ENCODE measurements around the gene LDLRAD2. TPM values are rescaled to one million over a fixed set of nuclear protein-coding genes. Genes with fewer than 3 reads are reported as not detected.

The LDLRAD2 gene
- total RNA-seq, 2 donors from 2014 or later, result not detected

GRCh38 chr1:21865943-21866706 lies 54.1 kb downstream of the LDLRAD2 start:
- H3K27ac Mint-ChIP-seq, result no peak overlapping the region
- no peak for ATAC-seq (replicated peaks)

DNA sequence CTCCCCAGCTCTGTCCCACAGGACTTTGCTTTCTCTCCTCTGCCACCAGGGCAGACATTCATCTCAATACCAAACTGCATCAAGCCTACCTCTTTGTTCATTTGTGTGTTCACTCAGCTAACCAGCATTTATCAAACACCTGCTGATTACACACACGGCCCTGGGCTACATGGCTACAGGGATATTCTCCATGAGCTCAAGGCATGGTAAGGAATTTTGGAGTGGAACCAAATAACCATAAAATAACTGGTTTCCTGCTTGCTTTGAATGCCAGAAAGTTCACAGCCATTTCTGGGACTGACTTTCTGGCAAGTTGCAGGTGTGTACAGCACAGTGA lies 54.6 kb downstream of the LDLRAD2 start:
- ATAC-seq (replicated peaks), result no peak
- H3K27ac Mint-ChIP-seq, result no peak overlapping the region
- no peaks in the 10 kb centered on the region for H3K36me3 Mint-ChIP-seq (ENCODE audit: low read depth)
- no peak overlapping the region for H3K4me3 Mint-ChIP-seq
- H3K27me3 Mint-ChIP-seq, result no peaks in the 10 kb centered on the region
- H3K9me3 Mint-ChIP-seq, result no peaks in the 10 kb centered on the region
- no peaks in the 10 kb centered on the region for H3K4me1 Mint-ChIP-seq

More at GRCh38 chr1:21865943-21866706, 54.1 kb downstream of the LDLRAD2 start:
- Mint-ChIP-seq H3K4me3 (no peak overlapping the region), H3K36me3 (ENCODE audit: low read depth) (no peaks in the 10 kb centered on the region), H3K4me1 (no peaks in the 10 kb centered on the region), H3K9me3 (no peaks in the 10 kb centered on the region), H3K27me3 (no peaks in the 10 kb centered on the region)

GRCh38 chr1:21867451-21867996 lies 55.5 kb downstream of the LDLRAD2 start:
- H3K9me3 Mint-ChIP-seq, result no peaks in the 10 kb centered on the region
- peaks cover 4% of the 10 kb centered on the region for H3K27me3 Mint-ChIP-seq
- no peak overlapping the region for H3K4me3 Mint-ChIP-seq
- no peak for ATAC-seq (replicated peaks)
- H3K4me1 Mint-ChIP-seq, result no peaks in the 10 kb centered on the region
- no peak overlapping the region for H3K27ac Mint-ChIP-seq
- no peaks in the 10 kb centered on the region for H3K36me3 Mint-ChIP-seq (ENCODE audit: low read depth)

GRCh38 chr1:21868482-21868881 lies 56.4 kb downstream of the LDLRAD2 start:
- H3K9me3 Mint-ChIP-seq, result no peaks in the 10 kb centered on the region
- peaks cover 4% of the 10 kb centered on the region for H3K27me3 Mint-ChIP-seq
- no peaks in the 10 kb centered on the region for H3K36me3 Mint-ChIP-seq (ENCODE audit: low read depth)
- no peak overlapping the region for H3K27ac Mint-ChIP-seq
- H3K4me3 Mint-ChIP-seq, result no peak overlapping the region
- no peak for ATAC-seq (replicated peaks)
- no peaks in the 10 kb centered on the region for H3K4me1 Mint-ChIP-seq

DNA sequence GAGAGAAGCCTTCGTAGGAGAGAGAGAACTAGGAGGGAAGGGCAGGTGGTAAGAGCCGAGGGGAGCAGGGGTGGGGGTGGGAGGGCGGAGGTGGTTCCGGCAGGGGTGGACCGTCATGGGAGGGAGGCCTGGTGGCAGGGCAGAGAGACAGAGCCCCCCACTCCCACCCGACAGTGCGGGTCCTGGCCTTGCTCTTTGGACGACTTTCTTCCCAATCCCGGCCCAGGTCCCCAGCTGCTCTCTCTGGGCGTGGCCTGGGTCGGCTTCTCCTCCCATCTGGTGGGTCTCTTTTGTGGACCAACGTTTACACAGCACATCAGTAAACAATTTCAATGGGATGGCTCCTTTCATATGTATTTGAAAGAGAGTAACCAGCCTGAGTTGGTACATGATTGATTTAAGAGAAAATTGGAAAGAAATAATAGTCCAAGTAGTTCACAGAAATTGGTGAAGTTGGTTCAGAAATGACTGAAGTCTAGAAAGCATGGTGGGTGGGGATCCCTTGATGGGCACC lies 56.9 kb downstream of the LDLRAD2 start:
- no peak for ATAC-seq (replicated peaks)
- Mint-ChIP-seq H3K27ac (no peak overlapping the region), H3K4me3 (no peak overlapping the region), H3K9me3 (no peaks in the 10 kb centered on the region), H3K36me3 (ENCODE audit: low read depth) (no peaks in the 10 kb centered on the region), H3K27me3 (peaks cover 4% of the 10 kb centered on the region), H3K4me1 (no peaks in the 10 kb centered on the region)

GRCh38 chr1:21869620-21870121 lies 57.6 kb downstream of the LDLRAD2 start:
- H3K9me3 Mint-ChIP-seq, result no peaks in the 10 kb centered on the region
- no peak overlapping the region for H3K27ac Mint-ChIP-seq
- ATAC-seq (replicated peaks), result no peak
- H3K27me3 Mint-ChIP-seq, result peaks cover 4% of the 10 kb centered on the region
- H3K4me3 Mint-ChIP-seq, result no peak overlapping the region
- no peaks in the 10 kb centered on the region for H3K4me1 Mint-ChIP-seq
- H3K36me3 Mint-ChIP-seq (ENCODE audit: low read depth), result no peaks in the 10 kb centered on the region

DNA sequence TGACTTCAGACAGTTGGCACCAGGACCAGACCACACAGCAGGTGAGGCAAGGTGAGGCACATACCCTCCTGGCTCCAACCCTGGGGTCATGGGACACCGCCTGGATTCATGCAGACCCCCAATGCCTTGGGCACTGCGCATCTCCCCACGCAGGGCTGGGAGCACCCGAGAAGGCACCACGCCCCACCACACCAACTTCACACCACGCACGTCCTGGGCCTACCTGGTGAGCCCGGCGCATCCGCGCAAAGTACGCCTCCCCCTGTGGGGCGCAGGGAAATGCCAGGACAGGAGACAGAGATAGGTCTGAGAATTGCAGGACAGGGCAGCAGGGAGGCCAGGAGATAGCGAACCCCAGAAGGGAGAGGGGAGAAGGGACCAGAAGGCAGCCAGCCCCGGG lies 58.5 kb downstream of the LDLRAD2 start:
- Mint-ChIP-seq H3K27me3 (peaks cover 4% of the 10 kb centered on the region), H3K9me3 (no peaks in the 10 kb centered on the region), H3K27ac (no peak overlapping the region), H3K4me1 (no peaks in the 10 kb centered on the region), H3K36me3 (ENCODE audit: low read depth) (no peaks in the 10 kb centered on the region), H3K4me3 (no peak overlapping the region)
- ATAC-seq (replicated peaks), result no peak

DNA sequence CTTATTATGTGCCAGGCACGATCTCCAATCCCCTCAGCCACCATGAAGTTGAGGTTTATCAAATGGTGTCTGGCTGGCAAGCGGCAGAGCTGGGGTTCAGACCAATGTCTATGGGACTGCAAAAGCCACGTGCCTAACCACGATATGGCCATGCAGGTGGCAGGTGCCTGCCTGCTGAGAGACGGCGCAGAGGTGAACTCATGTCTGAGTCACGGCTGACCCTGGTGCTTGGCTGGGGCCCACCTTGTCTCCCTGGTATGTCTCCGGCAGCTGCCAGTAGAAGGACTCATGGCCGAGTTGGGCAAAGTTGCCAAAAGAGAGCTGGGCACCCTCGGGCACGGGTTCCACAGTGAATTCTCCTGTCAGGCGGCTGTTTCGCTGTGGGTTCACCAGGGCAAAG lies 59.9 kb downstream of the LDLRAD2 start:
- ATAC-seq (replicated peaks), result no peak
- peaks cover 4% of the 10 kb centered on the region for H3K27me3 Mint-ChIP-seq
- H3K36me3 Mint-ChIP-seq (ENCODE audit: low read depth), result no peaks in the 10 kb centered on the region
- no peak overlapping the region for H3K4me3 Mint-ChIP-seq
- no peaks in the 10 kb centered on the region for H3K4me1 Mint-ChIP-seq
- no peaks in the 10 kb centered on the region for H3K9me3 Mint-ChIP-seq
- H3K27ac Mint-ChIP-seq, result no peak overlapping the region

DNA sequence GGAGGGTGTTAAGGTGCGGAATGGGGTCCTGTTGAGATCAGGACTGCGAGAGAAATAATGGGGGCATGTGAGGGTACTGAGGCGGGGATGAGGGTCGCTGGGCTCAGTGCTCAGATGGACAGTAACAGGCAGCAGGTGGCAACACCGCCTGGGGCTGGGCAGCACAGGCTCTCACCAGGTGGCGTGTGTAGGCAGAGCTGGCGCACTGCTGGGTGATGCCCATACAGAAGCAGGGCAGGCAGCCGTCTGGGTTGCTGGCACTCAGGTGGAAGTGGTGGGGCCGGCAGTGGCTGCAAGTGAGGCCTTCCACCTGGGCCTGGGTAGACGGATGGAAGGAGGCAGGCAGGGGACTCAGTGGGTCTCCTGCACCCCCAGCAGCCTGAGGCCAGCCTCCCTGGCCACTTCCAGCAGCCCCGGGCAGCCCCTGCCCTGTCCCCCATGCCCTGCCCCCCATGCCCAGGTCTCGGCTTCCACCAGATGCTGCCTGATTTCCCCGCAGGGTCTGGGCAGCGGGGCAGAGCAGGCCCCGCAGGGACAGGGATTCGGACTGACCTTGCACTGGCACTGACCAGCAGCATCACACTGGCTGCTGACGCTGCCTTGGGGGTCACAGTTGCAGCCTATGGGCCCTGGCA lies 60.5 kb downstream of the LDLRAD2 start:
- no peak overlapping the region for H3K4me3 Mint-ChIP-seq
- H3K27ac Mint-ChIP-seq, result no peak overlapping the region
- peaks cover 4% of the 10 kb centered on the region for H3K27me3 Mint-ChIP-seq
- no peaks in the 10 kb centered on the region for H3K36me3 Mint-ChIP-seq (ENCODE audit: low read depth)
- peak; percentile 16 for ATAC-seq (replicated peaks)
- no peaks in the 10 kb centered on the region for H3K9me3 Mint-ChIP-seq
- no peaks in the 10 kb centered on the region for H3K4me1 Mint-ChIP-seq

DNA sequence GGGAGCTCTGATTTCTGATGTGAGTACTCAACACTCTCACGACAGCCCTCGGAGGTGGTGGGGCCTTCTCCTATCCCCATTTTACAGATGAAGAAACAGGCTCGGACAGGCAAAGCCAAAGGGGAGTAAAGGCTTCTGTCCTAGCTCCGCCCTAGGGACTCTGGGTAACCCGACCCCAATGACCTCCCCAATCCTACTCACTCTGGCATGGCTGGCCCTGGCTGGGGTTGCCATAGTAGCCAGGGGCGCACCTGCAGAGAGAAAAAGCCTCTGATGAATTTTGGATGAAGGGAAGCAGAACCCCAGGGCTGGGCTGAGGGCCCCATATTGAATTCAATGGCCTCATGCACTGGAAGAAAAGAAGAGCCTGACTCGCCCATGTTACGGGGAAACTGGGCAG lies 61.1 kb downstream of the LDLRAD2 start:
- peaks cover 4% of the 10 kb centered on the region for H3K27me3 Mint-ChIP-seq
- ATAC-seq (replicated peaks), result no peak
- H3K4me1 Mint-ChIP-seq, result no peaks in the 10 kb centered on the region
- no peaks in the 10 kb centered on the region for H3K36me3 Mint-ChIP-seq (ENCODE audit: low read depth)
- no peak overlapping the region for H3K27ac Mint-ChIP-seq
- no peak overlapping the region for H3K4me3 Mint-ChIP-seq
- H3K9me3 Mint-ChIP-seq, result no peaks in the 10 kb centered on the region

- Mint-ChIP-seq H3K27ac (no peak overlapping the region), H3K9me3 (no peaks in the 10 kb centered on the region), H3K4me3 (no peak overlapping the region), H3K36me3 (ENCODE audit: low read depth) (no peaks in the 10 kb centered on the region), H3K4me1 (no peaks in the 10 kb centered on the region), H3K27me3 (peaks cover 4% of the 10 kb centered on the region)
- ATAC-seq (replicated peaks), result no peak
Observed at GRCh38 chr1:21873761-21874160, 61.7 kb downstream of the LDLRAD2 start.

GRCh38 chr1:21874328-21874727 lies 62.3 kb downstream of the LDLRAD2 start:
- H3K4me1 Mint-ChIP-seq, result no peaks in the 10 kb centered on the region
- peaks cover 4% of the 10 kb centered on the region for H3K27me3 Mint-ChIP-seq
- no peaks in the 10 kb centered on the region for H3K9me3 Mint-ChIP-seq
- ATAC-seq (replicated peaks), result no peak
- H3K27ac Mint-ChIP-seq, result no peak overlapping the region
- H3K36me3 Mint-ChIP-seq (ENCODE audit: low read depth), result no peaks in the 10 kb centered on the region
- H3K4me3 Mint-ChIP-seq, result no peak overlapping the region

All from activated T-helper 17 cell treated with anti-CD3 and anti-CD28 coated beads, Interleukin-2, amount 50 U/mL, for 72 hours (primary cell).